ENCODE data around the gene NUP42.
A peak's percentile ranks its signal among the peaks of the same experiment; 100 is the strongest.

NUP42 gene

DNA sequence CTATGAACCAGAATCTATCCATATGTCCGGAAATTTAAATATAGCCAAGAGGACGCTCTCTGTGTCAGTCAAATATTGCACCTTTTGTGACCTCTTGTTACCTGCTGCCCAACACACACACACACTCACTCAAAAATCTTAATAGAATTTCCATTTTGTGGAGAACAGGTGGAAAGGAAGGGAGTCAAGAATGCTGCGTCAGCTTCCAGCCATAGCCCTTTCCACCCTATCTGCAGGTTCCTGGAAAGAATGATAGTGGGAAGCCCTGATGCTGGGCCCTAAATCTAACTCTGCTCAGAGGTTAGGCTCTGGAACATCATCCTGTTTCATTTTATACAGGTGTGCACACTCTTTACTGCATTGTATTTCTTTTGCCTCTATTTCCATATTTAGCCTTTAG, 55.2 kb downstream of the NUP42 start:
- DNase-seq = no peak

DNA sequence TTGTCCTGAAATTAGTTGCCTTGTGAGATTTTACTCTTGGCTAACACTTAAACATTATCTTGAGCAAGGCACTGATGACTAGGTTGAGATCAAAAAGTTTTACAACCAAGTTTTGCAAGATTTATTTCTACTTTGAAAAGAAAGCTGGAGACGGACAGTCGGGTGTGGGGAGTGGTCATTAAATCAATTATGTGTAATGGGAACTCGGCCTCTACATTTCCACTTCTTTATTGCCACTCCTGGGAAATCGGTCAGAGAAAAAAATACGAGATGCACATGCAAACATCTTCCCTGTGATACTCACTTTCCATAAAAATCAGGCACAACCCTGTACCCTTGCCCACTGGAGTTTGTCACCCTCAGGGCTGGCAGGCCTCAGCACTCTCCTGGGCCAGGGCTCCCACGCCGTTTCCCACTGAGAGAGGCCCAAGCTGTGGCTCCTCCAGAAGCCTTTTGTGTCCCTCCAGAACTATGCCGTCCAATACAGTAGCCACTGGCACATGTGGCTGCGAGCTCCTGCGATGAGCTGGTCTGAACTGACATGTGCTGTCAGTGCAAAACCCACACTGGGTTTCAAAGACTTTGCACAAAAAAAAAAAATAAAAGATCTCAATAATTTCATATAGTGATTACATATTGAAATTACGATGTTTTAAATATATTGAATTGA, 57.3 kb downstream of the NUP42 start:
- DNase-seq = no peak

DNA sequence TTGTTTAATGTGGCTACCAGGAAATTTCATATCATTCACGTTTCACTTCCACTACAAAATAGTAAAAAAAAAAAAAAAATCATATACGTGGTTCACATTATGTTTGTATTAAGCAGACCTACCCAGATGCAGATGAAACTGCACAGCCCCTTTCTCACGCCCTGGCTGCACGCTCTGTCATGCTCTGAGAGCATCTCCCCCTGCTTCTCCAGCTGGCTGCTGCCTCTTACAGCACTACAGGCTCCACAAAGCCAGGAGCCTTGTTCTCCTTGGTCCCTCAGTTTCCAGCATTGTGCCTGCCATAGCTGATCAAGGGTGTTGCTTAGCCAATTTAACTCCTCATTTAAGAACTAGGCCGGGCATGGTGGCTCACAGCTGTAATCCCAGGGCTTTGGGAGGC, 57.9 kb downstream of the NUP42 start:
- no peak for DNase-seq

- DNase-seq = no peak
These were observed 60.5 kb downstream of the NUP42 start for GRCh38 chr7:23242321-23242720.

- DNase-seq = no peak
These were observed 61.1 kb downstream of the NUP42 start for GRCh38 chr7:23242935-23243334.

DNA sequence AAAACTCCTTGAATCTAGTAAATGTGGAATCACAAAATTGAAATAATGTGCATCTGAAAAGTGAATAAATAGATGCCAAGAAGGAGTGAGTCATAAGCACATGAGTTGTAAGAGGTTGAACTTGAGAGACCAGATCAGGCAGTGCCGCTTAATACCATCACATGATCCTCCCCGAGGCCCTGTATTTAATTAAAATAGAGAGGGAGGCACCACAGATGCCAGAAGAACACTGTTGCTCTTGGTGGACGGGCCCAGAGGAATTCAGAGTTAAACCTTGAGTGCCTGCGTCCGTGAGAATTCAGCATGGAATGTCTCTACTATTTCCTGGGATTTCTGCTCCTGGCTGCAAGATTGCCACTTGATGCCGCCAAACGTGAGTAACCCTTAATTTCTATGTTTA, 64.7 kb downstream of the NUP42 start, which contains the start of gene GPNMB:
TSS of gene GPNMB (plus strand) at position 221 of the 400 bp plus-strand sequence. CDS start at position 304, 83 bp downstream.
- DNase-seq = no peak

GRCh38 chr7:23247046-23247602, 65.3 kb downstream of the NUP42 start:
- no peak for DNase-seq

DNA sequence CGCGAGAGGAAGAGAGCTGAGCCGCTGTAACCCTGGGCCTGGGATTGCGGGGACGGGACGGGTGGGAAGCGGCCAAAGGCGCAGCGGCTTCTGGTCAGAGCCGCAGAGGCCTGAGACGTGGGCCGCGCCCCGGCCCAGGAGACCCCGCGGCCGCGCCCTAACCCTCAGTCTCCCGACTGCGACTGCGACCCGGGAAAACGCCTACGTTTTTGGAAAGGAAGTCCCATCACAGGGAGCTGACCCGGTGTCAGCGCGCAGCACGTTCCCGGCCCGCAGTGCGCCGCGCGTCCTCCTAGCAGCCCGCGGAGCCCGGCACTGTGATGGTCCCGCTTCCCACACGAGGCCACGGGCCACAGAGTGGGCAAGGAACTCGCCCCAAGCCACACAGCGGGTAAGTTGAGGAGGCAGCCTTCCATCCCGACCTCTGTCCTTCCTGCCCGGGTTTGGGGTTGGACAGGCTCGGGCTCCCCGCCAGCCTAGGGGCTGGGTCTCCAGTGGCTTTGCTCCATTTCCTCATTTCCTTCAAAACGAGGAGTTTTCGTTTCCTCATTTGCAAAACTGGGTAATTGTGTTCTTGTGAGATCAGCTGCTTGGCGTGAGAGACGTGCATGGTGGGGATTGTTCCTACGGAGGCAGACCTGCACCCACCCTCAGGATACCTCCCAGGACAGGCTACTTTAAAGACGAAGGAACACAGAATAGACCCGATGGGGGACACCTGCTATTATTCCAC, 65.9 kb downstream of the NUP42 start:
- DNase-seq = peak; percentile 80 to 90

DNA sequence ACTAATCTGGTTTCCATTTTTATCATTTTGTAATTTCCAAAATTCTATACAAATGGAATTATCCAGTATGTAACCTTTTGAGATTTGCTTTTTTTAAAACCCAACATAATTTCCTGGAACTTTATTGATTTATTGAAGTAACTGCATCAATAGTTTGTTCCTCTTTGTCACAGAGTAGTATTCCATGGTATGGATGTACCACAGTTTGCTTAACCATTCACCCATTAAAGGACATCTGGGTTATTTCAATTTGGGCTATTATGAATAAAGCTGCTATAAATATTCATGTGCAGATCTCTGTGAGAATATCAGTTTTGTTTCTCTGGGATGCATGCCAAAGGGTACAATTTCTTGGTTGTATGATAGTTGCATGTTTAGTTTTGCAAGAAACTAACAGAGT, 67.6 kb downstream of the NUP42 start:
- no peak for DNase-seq
